GM21360 (cell line): ENCODE measurements around the gene EDAR.

Source experiments
- ATAC-seq: cut with Tn5 transposase; IDR thresholded peaks from one replicate; pipeline ENCODE4 v1.9.1; 2021; ENCODE audit warnings: mild to moderate bottlenecking, moderate library complexity; ENCODE audit not compliant: unreplicated experiment

EDAR gene

GRCh38 chr2:108988796-108989713 lies at the start of gene EDAR:
Gene EDAR, minus strand, starts transcription at chr2:108989220. Its CDS starts 58,206 bp downstream, at chr2:108931014.
- ATAC-seq, result no peak

GRCh38 chr2:109033171-109033570 lies 44.2 kb upstream of the EDAR start:
- ATAC-seq, result no peak

GRCh38 chr2:109032229-109032820 lies 43.3 kb upstream of the EDAR start:
- no peak for ATAC-seq

GRCh38 chr2:109031476-109032228 lies 42.6 kb upstream of the EDAR start:
- peak; percentile 57 for ATAC-seq

- no peak for ATAC-seq
Observed at GRCh38 chr2:109030870-109031475, 42.0 kb upstream of the EDAR start.

- no peak for ATAC-seq
Observed at GRCh38 chr2:109029490-109030201, 40.6 kb upstream of the EDAR start.

- no peak for ATAC-seq
Observed at GRCh38 chr2:109028738-109029489, 39.9 kb upstream of the EDAR start.

- ATAC-seq, result no peak
Observed at GRCh38 chr2:109028277-109028676, 39.3 kb upstream of the EDAR start.

GRCh38 chr2:109027702-109028101 lies 38.7 kb upstream of the EDAR start:
- no peak for ATAC-seq

GRCh38 chr2:109024477-109024876 lies 35.5 kb upstream of the EDAR start:
- no peak for ATAC-seq

GRCh38 chr2:109021895-109022300 lies 32.9 kb upstream of the EDAR start:
- ATAC-seq, result no peak

- no peak for ATAC-seq
Observed at GRCh38 chr2:109020217-109020637, 31.2 kb upstream of the EDAR start.

- no peak for ATAC-seq
Observed at GRCh38 chr2:109018452-109018851, 29.4 kb upstream of the EDAR start.

- ATAC-seq, result no peak
Observed at GRCh38 chr2:109017017-109017416, 28.0 kb upstream of the EDAR start.

GRCh38 chr2:109016376-109016775 lies 27.4 kb upstream of the EDAR start:
- no peak for ATAC-seq

GRCh38 chr2:109014476-109014875 lies 25.5 kb upstream of the EDAR start:
- ATAC-seq, result no peak

- ATAC-seq, result no peak
Observed at GRCh38 chr2:109013051-109013450, 24.0 kb upstream of the EDAR start.

GRCh38 chr2:109009920-109010610 lies 21.0 kb upstream of the EDAR start:
- ATAC-seq, result no peak

GRCh38 chr2:109006971-109007370 lies 18.0 kb upstream of the EDAR start:
- no peak for ATAC-seq
